GM23338 (cell line): ENCODE measurements around the gene SLC9A9. TPM values are rescaled to one million over a fixed set of nuclear protein-coding genes. Genes with fewer than 3 reads are reported as not detected.
A peak's percentile ranks its signal among the peaks of the same experiment; 100 is the strongest.

Source experiments
- ATAC-seq: fragments of 200-7000 bp; cut with Tn5 transposase; 3 replicates; pipeline ENCODE4 v1.9.1; 2020
- DNase-seq: peaks from one replicate; pipeline ENCODE4 v3.0.0-alpha.2; 2015; ENCODE audit warnings: low spot score
- H2AFZ ChIP-seq: fragments of 200-600 bp; sonication (generic); 2 replicates; pipeline ENCODE4 v1.8.0; 2016; ENCODE audit warnings: antibody characterized with exemption, mild to moderate bottlenecking, moderate library complexity
- H3F3A ChIP-seq: fragments of 200-600 bp; sonication (generic); replicated peaks from 2 replicates; pipeline ENCODE4 v1.8.0; 2017; ENCODE audit warnings: antibody characterized with exemption, mixed run types, low read depth
- H3K27ac ChIP-seq: fragments of 200-600 bp; sonication (generic); 2 replicates; pipeline ENCODE4 v1.6.1; 2016; ENCODE audit warnings: low read depth
- H3K27me3 ChIP-seq: fragments of 200-600 bp; sonication (generic); 2 replicates; pipeline ENCODE4 v1.8.0; 2016; ENCODE audit warnings: mild to moderate bottlenecking, mixed run types, moderate library complexity; ENCODE audit not compliant: insufficient read depth
- H3K36me3 ChIP-seq: fragments of 200-600 bp; sonication (generic); 2 replicates; pipeline ENCODE4 v1.8.0; 2016; ENCODE audit warnings: mild to moderate bottlenecking; ENCODE audit not compliant: insufficient read depth
- H3K4me1 ChIP-seq: fragments of 200-600 bp; sonication (generic); 2 replicates; pipeline ENCODE4 v1.8.0; 2016; ENCODE audit warnings: mild to moderate bottlenecking, moderate library complexity; ENCODE audit not compliant: insufficient read depth
- H3K4me2 ChIP-seq: fragments of 200-600 bp; sonication (generic); 2 replicates; pipeline ENCODE4 v1.7.1; 2017; ENCODE audit warnings: mixed run types
- H3K4me3 ChIP-seq: fragments of 200-600 bp; sonication (generic); 2 replicates; pipeline ENCODE4 v1.6.1; 2016; ENCODE audit warnings: mixed run types
- H3K79me2 ChIP-seq: fragments of 200-600 bp; sonication (generic); replicated peaks from 2 replicates; pipeline ENCODE4 v1.8.0; 2017; ENCODE audit warnings: mild to moderate bottlenecking; ENCODE audit not compliant: insufficient read depth
- H3K9me2 ChIP-seq: fragments of 200-600 bp; sonication (generic); 2 replicates; pipeline ENCODE4 v1.8.0; 2017; ENCODE audit not compliant: insufficient read depth
- H4K20me1 ChIP-seq: fragments of 200-600 bp; sonication (generic); replicated peaks from 2 replicates; pipeline ENCODE4 v1.8.0; 2017; ENCODE audit warnings: mild to moderate bottlenecking; ENCODE audit not compliant: insufficient read depth
- H3K27ac Mint-ChIP-seq: 2 replicates; pipeline ENCODE4 v1.8.0; 2020; ENCODE audit warnings: inconsistent platforms, mild to moderate bottlenecking, moderate library complexity, mixed read lengths
- H3K27me3 Mint-ChIP-seq: 3 replicates; pipeline ENCODE4 v1.8.0; 2022; ENCODE audit warnings: low read depth, mild to moderate bottlenecking, moderate library complexity, mixed read lengths, inconsistent platforms; ENCODE audit not compliant: insufficient read depth, poor library complexity
- H3K36me3 Mint-ChIP-seq: 3 replicates; pipeline ENCODE4 v1.8.0; 2021; ENCODE audit warnings: low read depth, mild to moderate bottlenecking, inconsistent platforms, moderate library complexity, mixed read lengths
- H3K4me1 Mint-ChIP-seq: 3 replicates; pipeline ENCODE4 v1.8.0; 2020; ENCODE audit warnings: mild to moderate bottlenecking, inconsistent platforms, mixed read lengths
- H3K4me3 Mint-ChIP-seq: 3 replicates; pipeline ENCODE4 v1.8.0; 2021; ENCODE audit warnings: moderate library complexity, mild to moderate bottlenecking, inconsistent platforms, mixed read lengths
- H3K9me3 Mint-ChIP-seq: 3 replicates; pipeline ENCODE4 v1.8.0; 2020; ENCODE audit warnings: moderate library complexity, mild to moderate bottlenecking, inconsistent platforms, mixed read lengths
- CREB1 ChIP-seq: fragments of 250-450 bp; sonication (Bioruptor Pico); IDR thresholded peaks from 2 replicates; pipeline ENCODE4 v1.5.0; 2020; ENCODE audit warnings: low read depth, mild to moderate bottlenecking, moderate library complexity
- CTCF ChIP-seq, 2 experiments: fragments of 200-600 bp in 1 of 2; sonication (generic) in 1 of 2; conservative IDR thresholded peaks; 2 replicates each; pipeline versions ENCODE4 v1.5.1 to v1.6.1; 2016 to 2017; ENCODE audit warnings: antibody characterized with exemption in 2 of 2, low read depth in 2 of 2, mild to moderate bottlenecking in 2 of 2, moderate library complexity in 1 of 2
- ETS1 ChIP-seq: IDR thresholded peaks from 2 replicates; pipeline ENCODE4 v1.6.1; 2016; ENCODE audit warnings: antibody characterized with exemption
- EZH2 ChIP-seq: fragments of 200-600 bp; sonication (generic); IDR thresholded peaks from one replicate; pipeline ENCODE4 v1.8.0; 2017; ENCODE audit warnings: antibody characterized with exemption, mild to moderate bottlenecking, low read depth; ENCODE audit not compliant: unreplicated experiment
- EZH2phosphoT487 ChIP-seq: fragments of 200-600 bp; sonication (generic); IDR thresholded peaks from one replicate; pipeline ENCODE4 v1.8.1; 2018; ENCODE audit warnings: antibody characterized with exemption; ENCODE audit not compliant: unreplicated experiment
- NANOG ChIP-seq: IDR thresholded peaks from 2 replicates; pipeline ENCODE4 v1.6.1; 2016; ENCODE audit warnings: antibody characterized with exemption, borderline replicate concordance
- REST ChIP-seq: IDR thresholded peaks from one replicate; pipeline ENCODE4 v1.6.1; 2018; ENCODE audit warnings: antibody characterized with exemption; ENCODE audit not compliant: unreplicated experiment
- STAT1 ChIP-seq: IDR thresholded peaks from one replicate; pipeline ENCODE4 v1.6.1; 2016; ENCODE audit warnings: antibody characterized with exemption; ENCODE audit not compliant: unreplicated experiment
- ZNF114 ChIP-seq: fragments of 250-450 bp; sonication (Bioruptor Pico); IDR thresholded peaks from 2 replicates; pipeline ENCODE4 v1.5.0; 2020; ENCODE audit warnings: mild to moderate bottlenecking, moderate library complexity
- ZNF331 ChIP-seq: fragments of 250-450 bp; sonication (Bioruptor Pico); IDR thresholded peaks from 2 replicates; pipeline ENCODE4 v1.5.0; 2020; ENCODE audit warnings: low read depth, mild to moderate bottlenecking, moderate library complexity
- ZNF462 ChIP-seq: fragments of 250-450 bp; sonication (Bioruptor Pico); IDR thresholded peaks from 2 replicates; pipeline ENCODE4 v1.5.0; 2020; ENCODE audit warnings: mild to moderate bottlenecking, moderate library complexity
- polyA plus RNA-seq: library from polyadenylated mRNA; unstranded; fragments of >200 nt; fragmentation: Nextera tagmentation; extraction: Ambion mirVana; gene quantifications from 2 replicates; pipeline ENCODE4 v1.2.1, GENCODE V29; 2016
- total RNA-seq: library from RNA; depleted of rRNA; stranded (reverse); fragments of >200 nt; shearing (Covaris generic); gene quantifications from 2 replicates; pipeline ENCODE4 v1.2.3, GENCODE V29; 2014

Gene SLC9A9
- total and polyA plus RNA-seq, 2 experiments from 2014 or later: 1.3 to 1.6 TPM

GRCh38 chr3:143548861-143549497 is 299.3 kb downstream of the SLC9A9 start:
- Histone ChIP-seq H3F3A (no peaks in the 10 kb centered on the region), H2AFZ (0 out of 2 replicates have a peak overlapping the region, but pooled peaks have one; percentile 36), H3K36me3 (no peaks in the 10 kb centered on the region), H3K4me3 (no peak overlapping the region), H3K9me2 (peaks cover 19% of the 10 kb centered on the region), H4K20me1 (no peaks in the 10 kb centered on the region), H3K79me2 (no peaks in the 10 kb centered on the region), H3K4me1 (no peaks in the 10 kb centered on the region), H3K27ac (no peak overlapping the region), H3K4me2 (no peak overlapping the region), H3K27me3 (no peaks in the 10 kb centered on the region)
- no peaks in the 10 kb centered on the region for H3K4me1 Mint-ChIP-seq
- ATAC-seq: no peak
- no peak for DNase-seq
- no peak overlapping the region for H3K4me3 Mint-ChIP-seq
- no peak overlapping the region for H3K27ac Mint-ChIP-seq
- no peaks in the 10 kb centered on the region; the same call in 2 of the 3 replicates for H3K36me3 Mint-ChIP-seq
- no peaks in the 10 kb centered on the region for H3K9me3 Mint-ChIP-seq
- no peaks in the 10 kb centered on the region for H3K27me3 Mint-ChIP-seq
- TF ChIP-seq REST (no peak), NANOG (no peak), ZNF331 (CRISPR knock-in tag) (no peak), EZH2phosphoT487 (no peak), EZH2 (no peak), CTCF (conservative IDR thresholded peaks at IDR 0.05; ENCODE audit: low read depth in 2 of 2) (no peak), STAT1 (no peak), ZNF462 (CRISPR knock-in tag) (no peak), CREB1 (no peak), ZNF114 (CRISPR knock-in tag) (no peak), ETS1 (no peak)
